AG04450 (cell line): ENCODE measurements around the gene GID8. TPM values are rescaled to one million over a fixed set of nuclear protein-coding genes. Genes with fewer than 3 reads are reported as not detected.
A peak's percentile ranks its signal among the peaks of the same experiment; 100 is the strongest.

Source experiments
- CTCF ChIA-PET: fragments of 300-600, 350-600 bp; formaldehyde crosslinking; extraction: SDS; loops from one replicate; lab custom pipeline; 2022; ENCODE audit warnings: antibody characterized with exemption, inconsistent platforms; lab: Charles Lee
- POLR2A ChIA-PET: fragments of 350-600 bp; formaldehyde crosslinking; extraction: SDS; loops from one replicate; lab custom pipeline; 2021; ENCODE audit warnings: antibody characterized with exemption, inconsistent platforms; lab: Yijun Ruan, JAX
- DNase-seq: peaks from one replicate; pipeline ENCODE4 v3.0.0-alpha.2; 2011; ENCODE audit warnings: low read depth, low spot score
- H3K27ac ChIP-seq: one replicate; pipeline ENCODE4 v1.5.1; 2012; ENCODE audit warnings: low read depth, low read length, control low read depth
- H3K27me3 ChIP-seq: one replicate; pipeline ENCODE4 v1.6.0; 2012; ENCODE audit warnings: low read length; ENCODE audit not compliant: control insufficient read depth, insufficient read depth
- H3K4me3 ChIP-seq: 2 replicates; pipeline ENCODE4 v1.5.1; 2011; ENCODE audit warnings: mild to moderate bottlenecking, low read depth, low read length, control low read depth
- H3K9me3 ChIP-seq: 2 replicates; pipeline ENCODE4 v1.5.1; 2012; ENCODE audit warnings: low read length; ENCODE audit not compliant: control insufficient read depth, insufficient read depth
- CTCF ChIP-seq: IDR thresholded peaks from 2 replicates; pipeline ENCODE4 v1.5.1; 2011; ENCODE audit warnings: low read depth, low read length, control low read depth, inconsistent platforms
- polyA plus RNA-seq: library from polyadenylated mRNA; depleted of rRNA; stranded (reverse); fragments of >200 nt; gene quantifications from 2 replicates; pipeline ENCODE4 v1.2.3, GENCODE V29; 2011

GID8 gene
- polyA plus RNA-seq, 1 experiment = 24.4 TPM

- Histone ChIP-seq H3K9me3 (peaks cover 4% of the 10 kb centered on the region; the same call in 1 of the 2 replicates), H3K4me3 (peak overlapping the region; percentile 87), H3K27me3 (no peaks in the 10 kb centered on the region), H3K27ac (no peak overlapping the region)
- ChIA-PET POLR2A (interaction anchor here (1.7 to 1.8 kb wide), 2 partner anchors 13 to 21 kb away, joined by 4 to 6 read pairs; no protein-coding TSS in a partner anchor), CTCF (interaction anchor here (1.8 to 2.2 kb wide), 2 partner anchors 10 to 22 kb away, joined by 8 read pairs; no protein-coding TSS in a partner anchor)
- no peak for TF ChIP-seq CTCF
- DNase-seq = no peak
Measured at GRCh38 chr20:62923669-62924441, 14.1 kb upstream of the GID8 start.

- ChIA-PET CTCF (interaction anchor here (1.8 to 2.2 kb wide), 2 partner anchors 10 to 23 kb away, joined by 8 read pairs; no protein-coding TSS in a partner anchor), POLR2A (interaction anchor here (1.7 to 1.8 kb wide), 2 partner anchors 13 to 22 kb away, joined by 4 to 6 read pairs; no protein-coding TSS in a partner anchor)
- TF ChIP-seq CTCF = no peak
- H3K27ac ChIP-seq = peak overlapping the region; percentile 22
- no peak for DNase-seq
- peak overlapping the region; percentile 87 for H3K4me3 ChIP-seq
- H3K9me3 ChIP-seq = peaks cover 4% of the 10 kb centered on the region; the same call in 1 of the 2 replicates
- H3K27me3 ChIP-seq = no peaks in the 10 kb centered on the region
Measured at GRCh38 chr20:62924442-62925075, 13.4 kb upstream of the GID8 start.

GRCh38 chr20:62925076-62925419, 12.9 kb upstream of the GID8 start:
- H3K27ac ChIP-seq = peak overlapping the region; percentile 87
- POLR2A ChIA-PET = interaction anchor here (0.9 to 1.8 kb wide), 2 partner anchors 13 to 22 kb away, joined by 4 to 6 read pairs; partner anchors contain the start of gene GID8
- TF ChIP-seq CTCF = no peak
- peak overlapping the region; percentile 87 for H3K4me3 ChIP-seq
- peaks cover 4% of the 10 kb centered on the region; the same call in 1 of the 2 replicates for H3K9me3 ChIP-seq
- no peaks in the 10 kb centered on the region for H3K27me3 ChIP-seq
- no peak for DNase-seq
- CTCF ChIA-PET = interaction anchor here (1.8 to 2.2 kb wide), 2 partner anchors 11 to 24 kb away, joined by 8 read pairs; no protein-coding TSS in a partner anchor

- CTCF ChIA-PET = interaction anchor here (1.7 to 2.2 kb wide), 3 partner anchors 11 to 24 kb away, joined by 7 to 8 read pairs (median 8); no protein-coding TSS in a partner anchor
- no peak for DNase-seq
- POLR2A ChIA-PET = interaction anchor here (0.9 to 1.8 kb wide), 2 partner anchors 12 to 23 kb away, joined by 4 to 6 read pairs; partner anchors contain the start of gene GID8
- Histone ChIP-seq H3K4me3 (peak overlapping the region; percentile 87), H3K9me3 (peaks cover 4% of the 10 kb centered on the region; the same call in 1 of the 2 replicates), H3K27me3 (no peaks in the 10 kb centered on the region), H3K27ac (peak overlapping the region; percentile 87)
- TF ChIP-seq CTCF = no peak
Measured at GRCh38 chr20:62925420-62926228, 12.3 kb upstream of the GID8 start.
